H1 (cell line): ENCODE data around the gene TMEM178B. TPM values are rescaled to one million over a fixed set of nuclear protein-coding genes. Genes with fewer than 3 reads are reported as not detected.

Source experiments
- CTCF ChIA-PET: fragments of 300-600 bp; sonication (Branson Sonifier 250); formaldehyde crosslinking; loops from one replicate; lab custom pipeline; 2021; ENCODE audit not compliant: partially characterized antibody; lab: Charles Lee
- POLR2A ChIA-PET: fragments of 300-600 bp; sonication (Branson Sonifier 250); formaldehyde crosslinking; loops from one replicate; lab custom pipeline; 2021; ENCODE audit warnings: inconsistent platforms; ENCODE audit not compliant: partially characterized antibody; lab: Charles Lee
- DNase-seq, 2 experiments: peaks; one replicate each; pipeline versions ENCODE4 v3.0.0 to v3.0.0-alpha.2; 2010 to 2022; ENCODE audit warnings: low spot score in 2 of 2, low read depth in 1 of 2, mixed read lengths in 1 of 2
- FAIRE-seq: peaks from 2 replicates; lab custom pipeline; 2011; peaks lifted over from hg19 to GRCh38; lab: Jason Lieb, UNC
- H2AFZ ChIP-seq: 2 replicates; pipeline ENCODE4 v1.8.1; 2012; ENCODE audit warnings: low read length, inconsistent platforms
- H2AK5ac ChIP-seq: 2 replicates; pipeline ENCODE4 v1.6.1; 2013; ENCODE audit warnings: low read depth, low read length
- H2BK120ac ChIP-seq: replicated peaks from 2 replicates; pipeline ENCODE3; 2013; ENCODE audit warnings: low read depth, low read length, inconsistent platforms
- H2BK12ac ChIP-seq: 2 replicates; pipeline ENCODE4 v1.6.1; 2013; ENCODE audit warnings: low read depth, low read length
- H2BK15ac ChIP-seq: 2 replicates; pipeline ENCODE4 v1.6.1; 2013; ENCODE audit warnings: low read length
- H2BK20ac ChIP-seq: 2 replicates; pipeline ENCODE4 v1.6.1; 2013; ENCODE audit warnings: low read length
- H2BK5ac ChIP-seq: 2 replicates; pipeline ENCODE4 v1.6.1; 2013; ENCODE audit warnings: low read depth, low read length
- H3K14ac ChIP-seq: 2 replicates; pipeline ENCODE4 v1.6.1; 2013; ENCODE audit warnings: inconsistent platforms; ENCODE audit not compliant: insufficient read length
- H3K18ac ChIP-seq: 2 replicates; pipeline ENCODE4 v1.6.1; 2013; ENCODE audit warnings: low read length; ENCODE audit errors: extremely low read depth
- H3K23ac ChIP-seq: 2 replicates; pipeline ENCODE4 v1.6.1; 2013; ENCODE audit warnings: inconsistent platforms; ENCODE audit not compliant: insufficient read length
- H3K23me2 ChIP-seq: 2 replicates; pipeline ENCODE4 v1.6.1; 2013; ENCODE audit warnings: low read depth, low read length
- H3K27ac ChIP-seq: 2 replicates; pipeline ENCODE4 v1.6.1; 2011; ENCODE audit warnings: low read depth, low read length, inconsistent platforms
- H3K27me3 ChIP-seq, 4 experiments: replicated peaks in 1 of 4; 1 replicate in 1 of 4; 2 replicates in 3 of 4; pipeline versions ENCODE4 v1.6.1 to v1.8.1; 2011 to 2013; ENCODE audit warnings: low read length in 3 of 4, mild to moderate bottlenecking in 3 of 4, inconsistent platforms in 2 of 4, mixed read lengths in 2 of 4, moderate library complexity in 1 of 4; ENCODE audit not compliant: control insufficient read depth in 3 of 4, insufficient read depth in 3 of 4; ENCODE audit errors: extremely low read depth in 1 of 4
- H3K36me3 ChIP-seq, 4 experiments: 2 replicates each; pipeline versions ENCODE4 v1.6.1 to v1.8.1; 2011 to 2013; ENCODE audit warnings: mild to moderate bottlenecking in 4 of 4, low read length in 3 of 4, moderate library complexity in 2 of 4, control low read depth in 1 of 4, inconsistent platforms in 1 of 4; ENCODE audit not compliant: insufficient read depth in 4 of 4, control insufficient read depth in 2 of 4
- H3K4ac ChIP-seq: replicated peaks from 2 replicates; pipeline ENCODE3; 2013; ENCODE audit warnings: low read length, low read depth, mixed read lengths, inconsistent platforms; ENCODE audit not compliant: insufficient read length
- H3K4me1 ChIP-seq, 4 experiments: replicated peaks in 1 of 4; 1 replicate in 1 of 4; 2 replicates in 3 of 4; pipeline versions ENCODE4 v1.6.1 to v1.8.1; 2011 to 2013; ENCODE audit warnings: low read length in 3 of 4, inconsistent platforms in 2 of 4, mixed read lengths in 1 of 4; ENCODE audit not compliant: insufficient read depth in 4 of 4, control insufficient read depth in 3 of 4
- H3K4me2 ChIP-seq, 2 experiments: 2 replicates each; pipeline versions ENCODE4 v1.6.1 to v1.8.1; 2011 to 2013; ENCODE audit warnings: low read depth in 2 of 2, low read length in 2 of 2, control low read depth in 1 of 2, inconsistent platforms in 1 of 2, mild to moderate bottlenecking in 1 of 2; ENCODE audit not compliant: insufficient read depth in 1 of 2
- H3K4me3 ChIP-seq, 4 experiments: fragments of 200-600, 300-600 bp in 1 of 4; sonication (generic), shearing (Covaris generic), sonication (Bioruptor Twin) in 1 of 4; 2 replicates each; pipeline versions ENCODE4 v1.5.1 to v1.8.1; 2011 to 2016; ENCODE audit warnings: low read length in 4 of 4, low read depth in 3 of 4, control low read depth in 2 of 4, inconsistent platforms in 2 of 4, mild to moderate bottlenecking in 2 of 4, mixed read lengths in 1 of 4, moderate library complexity in 1 of 4; ENCODE audit not compliant: insufficient read depth in 2 of 4; ENCODE audit errors: extremely low read depth in 1 of 4
- H3K56ac ChIP-seq: replicated peaks from 2 replicates; pipeline ENCODE3; 2013; ENCODE audit warnings: low read depth, mild to moderate bottlenecking, mixed read lengths, low read length, inconsistent platforms; ENCODE audit not compliant: insufficient read length
- H3K79me1 ChIP-seq: 2 replicates; pipeline ENCODE4 v1.6.1; 2013; ENCODE audit warnings: low read depth, low read length, control low read depth
- H3K79me2 ChIP-seq, 2 experiments: 2 replicates each; pipeline versions ENCODE4 v1.6.1 to v1.8.1; 2012 to 2013; ENCODE audit warnings: low read length in 2 of 2, mild to moderate bottlenecking in 2 of 2, inconsistent platforms in 1 of 2; ENCODE audit not compliant: insufficient read depth in 2 of 2, control insufficient read depth in 1 of 2
- H3K9ac ChIP-seq, 4 experiments: replicated peaks in 1 of 4; 1 replicate in 1 of 4; 2 replicates in 3 of 4; pipeline versions ENCODE4 v1.6.1 to v1.8.1; 2011 to 2013; ENCODE audit warnings: low read depth in 3 of 4, low read length in 3 of 4, control low read depth in 2 of 4, mild to moderate bottlenecking in 2 of 4, moderate library complexity in 2 of 4, inconsistent platforms in 1 of 4; ENCODE audit errors: extremely low read depth in 1 of 4
- H3K9me3 ChIP-seq, 2 experiments: 2 replicates each; pipeline versions ENCODE4 v1.6.1 to v1.8.1; 2012 to 2013; ENCODE audit warnings: mild to moderate bottlenecking in 2 of 2, moderate library complexity in 2 of 2, control low read depth in 1 of 2, inconsistent platforms in 1 of 2, low read depth in 1 of 2, low read length in 1 of 2, mixed read lengths in 1 of 2; ENCODE audit not compliant: insufficient read depth in 2 of 2
- H4K20me1 ChIP-seq, 2 experiments: replicated peaks in 1 of 2; 2 replicates each; pipeline versions ENCODE3 to v1.8.1; 2011 to 2013; ENCODE audit warnings: inconsistent platforms in 2 of 2, low read length in 2 of 2, mild to moderate bottlenecking in 1 of 2; ENCODE audit not compliant: insufficient read depth in 2 of 2, control insufficient read depth in 1 of 2
- H4K5ac ChIP-seq: 2 replicates; pipeline ENCODE4 v1.6.1; 2013; ENCODE audit warnings: low read length, low read depth, mixed read lengths, inconsistent platforms; ENCODE audit not compliant: insufficient read length
- H4K8ac ChIP-seq: 2 replicates; pipeline ENCODE4 v1.8.0; 2013; ENCODE audit warnings: mild to moderate bottlenecking, moderate library complexity, low read length, inconsistent platforms; ENCODE audit not compliant: insufficient read depth; ENCODE audit errors: extremely low read depth
- H4K91ac ChIP-seq: replicated peaks from 2 replicates; pipeline ENCODE3; 2013; ENCODE audit warnings: low read length, mixed read lengths, inconsistent platforms; ENCODE audit not compliant: insufficient read length
- CHD1 ChIP-seq: IDR thresholded peaks from 2 replicates; pipeline ENCODE4 v1.6.1; 2012; ENCODE audit warnings: low read depth, low read length, improper control_type of control experiment
- HDAC6 ChIP-seq: IDR thresholded peaks from one replicate; pipeline ENCODE4 v1.7.1; 2012; ENCODE audit warnings: low read depth, mild to moderate bottlenecking, inconsistent platforms, low read length, moderate library complexity
- POU5F1 ChIP-seq: IDR thresholded peaks from 2 replicates; pipeline ENCODE4 v1.6.1; 2011; ENCODE audit warnings: low read depth, mild to moderate bottlenecking, low read length, moderate library complexity
- SIN3A ChIP-seq, 2 experiments: IDR thresholded peaks in 1 of 2; conservative IDR thresholded peaks in 1 of 2; 2 replicates each; pipeline ENCODE4 v1.6.1; 2011 to 2012; ENCODE audit warnings: low read length in 2 of 2, improper control_type of control experiment in 1 of 2, low read depth in 1 of 2, mild to moderate bottlenecking in 1 of 2
- WGBS, 2 experiments: shearing (Covaris generic) in 1 of 2; methylation state at CpG; one replicate each; pipeline versions ENCODE4 v1.1.6 to v1.1.7; 2013 to 2015; ENCODE audit warnings: low lambda C conversion rate in 2 of 2, mixed read lengths in 2 of 2, inconsistent platforms in 1 of 2, low coverage in 1 of 2, missing lambda C conversion rate in 1 of 2; ENCODE audit not compliant: insufficient replicate concordance in 2 of 2, insufficient coverage in 1 of 2, insufficient read length in 1 of 2; ENCODE audit errors: extremely low coverage in 1 of 2, missing lambda C conversion rate in 1 of 2; 5-methylcytosine and 5-hydroxymethylcytosine counted together
- polyA plus RNA-seq, 7 experiments: library from polyadenylated mRNA; depleted of rRNA in 3 of 7; stranded (reverse) in 5 of 7; unstranded in 2 of 7; fragments of >200 nt in 5 of 7; fragments of 200-250 nt in 2 of 7; gene quantifications; 1 replicate in 5 of 7; 2 replicates in 1 of 7; 4 replicates in 1 of 7; pipeline versions ENCODE4 v1.2.1 to v1.2.3, GENCODE V29; 2011 to 2013; ENCODE audit warnings: missing spikeins in 2 of 7, mixed read lengths in 2 of 7
- total RNA-seq: library from RNA; stranded (reverse); fragmentation: NEBNext Ultra II Directional; extraction: Animal tissue kit (Norgen Biotek cat#: 25700); gene quantifications from 2 replicates; pipeline ENCODE4 v1.2.1, GENCODE V29; 2021

TMEM178B gene
- total and polyA plus RNA-seq, 2 of the 8 experiments (the other 6 are each of a cell fraction or from before 2014, with no cell fraction given), result 5.3 to 18.1 TPM

- no peak overlapping the region for H3K18ac ChIP-seq
- no peaks in the 10 kb centered on the region for H3K9me3 ChIP-seq
- no peaks in the 10 kb centered on the region for H3K27me3 ChIP-seq
- H3K9ac ChIP-seq, result no peak overlapping the region
- FAIRE-seq (no peak), DNase-seq (no peak)
- CTCF ChIA-PET, result no interaction called here
- POLR2A ChIA-PET, result no interaction called here
- no peaks in the 10 kb centered on the region for H3K23me2 ChIP-seq
- H2BK20ac ChIP-seq, result no peak overlapping the region
- no peak overlapping the region for H3K4me3 ChIP-seq
- H4K91ac ChIP-seq, result no peak overlapping the region
- H2BK12ac ChIP-seq, result no peak overlapping the region
- 74% methylated on average over 1 of the region's 1 CpG; no CpG with 5 or more reads in 1 of the 2 experiments for WGBS, 2 experiments
- no peak overlapping the region for H2BK120ac ChIP-seq
- H2BK15ac ChIP-seq, result no peak overlapping the region
- H3K27ac ChIP-seq, result no peak overlapping the region
- no peak overlapping the region for H4K8ac ChIP-seq
- no peaks in the 10 kb centered on the region for H4K20me1 ChIP-seq
- no peaks in the 10 kb centered on the region for H3K79me1 ChIP-seq
- no peak overlapping the region for H3K14ac ChIP-seq
- no peak overlapping the region for H3K4ac ChIP-seq
- H4K5ac ChIP-seq, result no peak overlapping the region
- no peak overlapping the region for H2AFZ ChIP-seq
- H3K23ac ChIP-seq, result no peak overlapping the region
- H3K4me1 ChIP-seq, result no peaks in the 10 kb centered on the region; a peak in 1 of 7 replicates
- H3K56ac ChIP-seq, result no peak overlapping the region
- TF ChIP-seq HDAC6 (no peak), SIN3A (conservative IDR thresholded peaks at IDR 0.05 in 1 of 2, IDR thresholded peaks at IDR 0.05 in 1 of 2; ENCODE audit: low read depth in 1 of 2, low read length in 2 of 2) (no peak), CHD1 (no peak), POU5F1 (no peak)
- no peak overlapping the region for H3K4me2 ChIP-seq
- H2AK5ac ChIP-seq, result no peak overlapping the region
- H3K36me3 ChIP-seq, result no peaks in the 10 kb centered on the region
- H2BK5ac ChIP-seq, result no peak overlapping the region
- peaks cover 0 to 3% of the 10 kb centered on the region in 2 experiments; a peak in 1 of 4 replicates for H3K79me2 ChIP-seq
These were observed 59.8 kb downstream of the TMEM178B start for GRCh38 chr7:141133646-141134045.
